ENCODE results near the gene SLU7. TPM values are rescaled to one million over a fixed set of nuclear protein-coding genes. Genes with fewer than 3 reads are reported as not detected.

The SLU7 gene
- total RNA-seq, 2 donors from 2014 or later, result 50.9 to 55.7 TPM

GRCh38 chr5:160458806-160459800, 40.2 kb upstream of the SLU7 start:
- no peak overlapping the region for H3K27ac Mint-ChIP-seq
- H3K9me3 Mint-ChIP-seq, result peaks cover 0 to 5% of the 10 kb centered on the region in 2 donors
- no peaks in the 10 kb centered on the region for H3K27me3 Mint-ChIP-seq (ENCODE audit: low read depth)
- peak overlapping the region; percentile 41 to 50 for H3K4me3 Mint-ChIP-seq
- H3K4me1 Mint-ChIP-seq (ENCODE audit: low read depth), result peaks cover 32% of the 10 kb centered on the region
- no peaks in the 10 kb centered on the region for H3K36me3 Mint-ChIP-seq (ENCODE audit: insufficient read depth in 2 of 2)
- no peak for DNase-seq
- peak; percentile 76 to 85 for ATAC-seq (replicated peaks in 1 of 2)

- H3K36me3 Mint-ChIP-seq (ENCODE audit: insufficient read depth in 2 of 2), result no peaks in the 10 kb centered on the region
- no peaks in the 10 kb centered on the region for H3K27me3 Mint-ChIP-seq (ENCODE audit: low read depth)
- no peak overlapping the region for H3K4me3 Mint-ChIP-seq
These were observed 38.4 kb upstream of the SLU7 start for GRCh38 chr5:160457252-160457651.

GRCh38 chr5:160456480-160457177, 37.7 kb upstream of the SLU7 start:
- peaks cover 13% of the 10 kb centered on the region for H3K4me1 Mint-ChIP-seq (ENCODE audit: low read depth)
- no peaks in the 10 kb centered on the region for H3K27me3 Mint-ChIP-seq (ENCODE audit: low read depth)
- ATAC-seq (replicated peaks in 1 of 2) (no peak), DNase-seq (no peak)
- no peaks in the 10 kb centered on the region for H3K36me3 Mint-ChIP-seq (ENCODE audit: insufficient read depth in 2 of 2)
- H3K27ac Mint-ChIP-seq, result no peak overlapping the region
- peaks cover 0 to 5% of the 10 kb centered on the region in 2 donors for H3K9me3 Mint-ChIP-seq
- H3K4me3 Mint-ChIP-seq, result no peak overlapping the region

More at GRCh38 chr5:160457252-160457651, 38.4 kb upstream of the SLU7 start:
- no peak for ATAC-seq (replicated peaks in 1 of 2)
- no peak for DNase-seq
- Mint-ChIP-seq H3K9me3 (peaks cover 0 to 5% of the 10 kb centered on the region in 2 donors), H3K27ac (no peak overlapping the region), H3K4me1 (ENCODE audit: low read depth) (peaks cover 17% of the 10 kb centered on the region)

- DNase-seq (no peak), ATAC-seq (replicated peaks in 1 of 2) (no peak)
- Mint-ChIP-seq H3K9me3 (peaks cover 0 to 5% of the 10 kb centered on the region in 2 donors), H3K27ac (no peak overlapping the region), H3K36me3 (ENCODE audit: insufficient read depth in 2 of 2) (no peaks in the 10 kb centered on the region), H3K4me1 (ENCODE audit: low read depth) (peaks cover 13% of the 10 kb centered on the region), H3K4me3 (no peak overlapping the region), H3K27me3 (ENCODE audit: low read depth) (no peaks in the 10 kb centered on the region)
These were observed 36.7 kb upstream of the SLU7 start for GRCh38 chr5:160455600-160455999.

- Mint-ChIP-seq H3K9me3 (peaks cover 2 to 4% of the 10 kb centered on the region in 2 donors), H3K27me3 (ENCODE audit: low read depth) (no peaks in the 10 kb centered on the region), H3K27ac (no peak overlapping the region)
These were observed 34.9 kb upstream of the SLU7 start for GRCh38 chr5:160453751-160454150.

GRCh38 chr5:160452795-160453194, 33.9 kb upstream of the SLU7 start:
- Mint-ChIP-seq H3K9me3 (peaks cover 2 to 3% of the 10 kb centered on the region in 2 donors), H3K36me3 (ENCODE audit: insufficient read depth in 2 of 2) (peaks cover 0 to 3% of the 10 kb centered on the region in 2 donors), H3K4me1 (ENCODE audit: low read depth) (peaks cover 11% of the 10 kb centered on the region), H3K4me3 (no peak overlapping the region), H3K27ac (no peak overlapping the region), H3K27me3 (ENCODE audit: low read depth) (no peaks in the 10 kb centered on the region)
- DNase-seq (no peak), ATAC-seq (replicated peaks in 1 of 2) (no peak)

More at GRCh38 chr5:160453751-160454150, 34.9 kb upstream of the SLU7 start:
- Mint-ChIP-seq H3K4me3 (no peak overlapping the region), H3K4me1 (ENCODE audit: low read depth) (peaks cover 13% of the 10 kb centered on the region), H3K36me3 (ENCODE audit: insufficient read depth in 2 of 2) (peaks cover 0 to 3% of the 10 kb centered on the region in 2 donors)
- DNase-seq (no peak), ATAC-seq (replicated peaks in 1 of 2) (no peak)

GRCh38 chr5:160452036-160452435, 33.2 kb upstream of the SLU7 start:
- ATAC-seq (replicated peaks in 1 of 2) (no peak), DNase-seq (no peak)
- peaks cover 0 to 3% of the 10 kb centered on the region in 2 donors for H3K36me3 Mint-ChIP-seq (ENCODE audit: insufficient read depth in 2 of 2)
- no peaks in the 10 kb centered on the region for H3K27me3 Mint-ChIP-seq (ENCODE audit: low read depth)
- H3K9me3 Mint-ChIP-seq, result peaks cover 2 to 3% of the 10 kb centered on the region in 2 donors
- no peak overlapping the region for H3K4me3 Mint-ChIP-seq
- H3K4me1 Mint-ChIP-seq (ENCODE audit: low read depth), result peaks cover 11% of the 10 kb centered on the region
- peak overlapping the region; percentile 6 for H3K27ac Mint-ChIP-seq

- Mint-ChIP-seq H3K4me3 (no peak overlapping the region), H3K27ac (no peak overlapping the region)
These were observed 32.4 kb upstream of the SLU7 start for GRCh38 chr5:160451281-160451680.

GRCh38 chr5:160450164-160450932, 31.5 kb upstream of the SLU7 start:
- no peaks in the 10 kb centered on the region for H3K27me3 Mint-ChIP-seq (ENCODE audit: low read depth)
- ATAC-seq (replicated peaks in 1 of 2), result peak in 1 of 2 donors; percentile 52
- H3K4me3 Mint-ChIP-seq, result no peak overlapping the region
- H3K4me1 Mint-ChIP-seq (ENCODE audit: low read depth), result peaks cover 11% of the 10 kb centered on the region
- DNase-seq, result no peak
- peaks cover 2 to 3% of the 10 kb centered on the region in 2 donors for H3K9me3 Mint-ChIP-seq
- no peak overlapping the region for H3K27ac Mint-ChIP-seq
- peaks cover 0 to 3% of the 10 kb centered on the region in 2 donors for H3K36me3 Mint-ChIP-seq (ENCODE audit: insufficient read depth in 2 of 2)

More at GRCh38 chr5:160451281-160451680, 32.4 kb upstream of the SLU7 start:
- peaks cover 0 to 3% of the 10 kb centered on the region in 2 donors for H3K36me3 Mint-ChIP-seq (ENCODE audit: insufficient read depth in 2 of 2)
- peaks cover 11% of the 10 kb centered on the region for H3K4me1 Mint-ChIP-seq (ENCODE audit: low read depth)
- H3K27me3 Mint-ChIP-seq (ENCODE audit: low read depth), result no peaks in the 10 kb centered on the region
- DNase-seq (no peak), ATAC-seq (replicated peaks in 1 of 2) (no peak)
- peaks cover 2 to 3% of the 10 kb centered on the region in 2 donors for H3K9me3 Mint-ChIP-seq

GRCh38 chr5:160449458-160449857, 30.6 kb upstream of the SLU7 start:
- H3K36me3 Mint-ChIP-seq (ENCODE audit: insufficient read depth in 2 of 2), result peaks cover 0 to 3% of the 10 kb centered on the region in 2 donors
- H3K27me3 Mint-ChIP-seq (ENCODE audit: low read depth), result no peaks in the 10 kb centered on the region
- H3K27ac Mint-ChIP-seq, result no peak overlapping the region
- peaks cover 2 to 3% of the 10 kb centered on the region in 2 donors for H3K9me3 Mint-ChIP-seq
- H3K4me1 Mint-ChIP-seq (ENCODE audit: low read depth), result peaks cover 11% of the 10 kb centered on the region
- H3K4me3 Mint-ChIP-seq, result no peak overlapping the region
- no peak for DNase-seq
- no peak for ATAC-seq (replicated peaks in 1 of 2)

- Mint-ChIP-seq H3K9me3 (peaks cover 2 to 3% of the 10 kb centered on the region in 2 donors), H3K4me3 (no peak overlapping the region), H3K4me1 (ENCODE audit: low read depth) (peaks cover 11% of the 10 kb centered on the region), H3K27me3 (ENCODE audit: low read depth) (no peaks in the 10 kb centered on the region), H3K27ac (no peak overlapping the region), H3K36me3 (ENCODE audit: insufficient read depth in 2 of 2) (peaks cover 0 to 3% of the 10 kb centered on the region in 2 donors)
- no peak for ATAC-seq (replicated peaks in 1 of 2)
- no peak for DNase-seq
These were observed 30.0 kb upstream of the SLU7 start for GRCh38 chr5:160448886-160449285.

GRCh38 chr5:160445751-160446150, 26.9 kb upstream of the SLU7 start:
- Mint-ChIP-seq H3K27ac (no peak overlapping the region), H3K4me1 (ENCODE audit: low read depth) (peaks cover 36% of the 10 kb centered on the region), H3K4me3 (no peak overlapping the region), H3K36me3 (ENCODE audit: insufficient read depth in 2 of 2) (peaks cover 0 to 3% of the 10 kb centered on the region in 2 donors), H3K27me3 (ENCODE audit: low read depth) (no peaks in the 10 kb centered on the region), H3K9me3 (peaks cover 2 to 3% of the 10 kb centered on the region in 2 donors)
- DNase-seq, result no peak
- no peak for ATAC-seq (replicated peaks in 1 of 2)

All from activated T-cell treated with anti-CD3 and anti-CD28 coated beads, Interleukin-2, amount 50 U/mL, for 72 hours (primary cell).